Measurements from ENCODE around the gene ONECUT1. TPM values are rescaled to one million over a fixed set of nuclear protein-coding genes. Genes with fewer than 3 reads are reported as not detected.

ONECUT1 gene
- total RNA-seq, 1 experiment from 2014 or later, result 1.3 TPM

DNA sequence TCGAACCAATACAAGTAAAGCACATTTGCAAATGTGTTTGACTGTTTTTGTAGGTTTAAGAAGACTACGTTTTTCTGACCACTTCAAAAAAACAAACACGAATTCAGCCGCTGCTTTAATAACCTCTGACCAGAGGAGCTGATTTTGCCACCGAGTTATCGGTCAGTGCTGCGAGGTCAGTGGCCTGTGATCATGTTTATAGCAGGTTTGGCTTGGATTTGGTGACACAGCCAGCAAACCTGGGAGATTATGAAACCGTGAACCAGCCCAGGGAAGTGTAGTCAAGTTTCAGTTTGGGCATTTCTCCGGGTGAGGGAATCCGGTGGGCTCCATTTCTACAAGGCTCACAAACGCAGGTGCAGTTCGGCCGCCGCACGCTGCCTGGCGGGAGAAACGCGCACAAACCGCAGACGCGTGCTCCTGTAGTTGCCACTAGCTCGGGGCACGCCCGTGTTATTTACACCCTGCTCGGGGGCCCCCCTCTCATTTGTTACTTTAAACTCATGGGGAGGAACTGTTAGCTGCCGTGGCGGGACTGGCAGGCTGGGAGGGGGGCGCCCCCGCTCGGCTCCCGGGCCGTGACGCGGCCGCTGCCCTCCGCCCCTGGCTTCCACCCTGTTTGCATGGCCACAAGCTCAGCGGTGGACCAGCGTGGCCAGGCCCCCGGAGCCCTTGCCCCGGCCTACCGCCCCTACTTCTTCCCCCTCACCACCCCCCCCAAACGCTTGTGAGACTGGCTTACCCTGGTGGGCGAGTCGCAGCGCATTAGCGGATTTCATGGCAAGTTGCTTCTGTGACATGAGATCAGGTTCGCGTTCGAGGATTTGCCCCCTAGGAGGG, 13.6 kb upstream of the ONECUT1 start:
- ATAC-seq (no peak), DNase-seq (ENCODE audit: low read depth, low spot score) (no peak)
- H3K4me3 ChIP-seq (replicated peaks in 1 of 2; ENCODE audit: low read depth in 1 of 2, low read length in 2 of 2), result no peak overlapping the region
- BruUV-seq (replicated peaks), result no TSS peak
- H3K27ac ChIP-seq (ENCODE audit: low read depth, low read length), result no peak overlapping the region
- POLR2A ChIA-PET, result no interaction called here
- H3K27me3 ChIP-seq (ENCODE audit: insufficient read depth, low read length), result 0 out of 2 replicates have a peak, but pooled peaks cover 8% of the 10 kb centered on the region
- no peaks in the 10 kb centered on the region for H3K9me3 ChIP-seq (ENCODE audit: control insufficient read depth in 1 of 2, insufficient read depth in 1 of 2, low read depth in 1 of 2, low read length in 2 of 2)
- TF ChIP-seq SIN3A (IDR thresholded peaks at IDR 0.05; ENCODE audit: low read depth) (no peak), EZH2phosphoT487 (IDR thresholded peaks at IDR 0.05; ENCODE audit: borderline replicate concordance) (no peak), POLR2A (IDR thresholded peaks at IDR 0.05; ENCODE audit: borderline replicate concordance, extremely low read depth, insufficient read depth, insufficient read length) (no peak), RAD21 (IDR thresholded peaks at IDR 0.05; ENCODE audit: low read depth) (no peak), YY1 (IDR thresholded peaks at IDR 0.05; ENCODE audit: extremely low read depth, insufficient replicate concordance, low read depth, low read length) (no peak), POLR2AphosphoS5 (IDR thresholded peaks at IDR 0.05; ENCODE audit: low read depth, low read length) (no peak), EGR1 (IDR thresholded peaks at IDR 0.05; ENCODE audit: low read depth) (no peak), EZH2 (IDR thresholded peaks at IDR 0.05) (no peak), FOSL1 (IDR thresholded peaks at IDR 0.05; ENCODE audit: low read depth) (no peak), ZNF274 (IDR thresholded peaks at IDR 0.05; ENCODE audit: low read depth, low read length) (no peak), TCF7L2 (IDR thresholded peaks at IDR 0.05; ENCODE audit: borderline replicate concordance, extremely low read depth, insufficient read depth, insufficient read length) (no peak), SRF (IDR thresholded peaks at IDR 0.05; ENCODE audit: low read depth) (no peak)
- TF ChIP-seq, protein P1, sequence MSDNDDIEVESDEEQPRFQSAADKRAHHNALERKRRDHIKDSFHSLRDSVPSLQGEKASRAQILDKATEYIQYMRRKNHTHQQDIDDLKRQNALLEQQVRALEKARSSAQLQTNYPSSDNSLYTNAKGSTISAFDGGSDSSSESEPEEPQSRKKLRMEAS (IDR thresholded peaks at IDR 0.05), result no peak
- TF ChIP-seq, protein P2, sequence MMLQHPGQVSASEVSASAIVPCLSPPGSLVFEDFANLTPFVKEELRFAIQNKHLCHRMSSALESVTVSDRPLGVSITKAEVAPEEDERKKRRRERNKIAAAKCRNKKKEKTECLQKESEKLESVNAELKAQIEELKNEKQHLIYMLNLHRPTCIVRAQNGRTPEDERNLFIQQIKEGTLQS (IDR thresholded peaks at IDR 0.05), result no peak
- TF ChIP-seq, protein P3, sequence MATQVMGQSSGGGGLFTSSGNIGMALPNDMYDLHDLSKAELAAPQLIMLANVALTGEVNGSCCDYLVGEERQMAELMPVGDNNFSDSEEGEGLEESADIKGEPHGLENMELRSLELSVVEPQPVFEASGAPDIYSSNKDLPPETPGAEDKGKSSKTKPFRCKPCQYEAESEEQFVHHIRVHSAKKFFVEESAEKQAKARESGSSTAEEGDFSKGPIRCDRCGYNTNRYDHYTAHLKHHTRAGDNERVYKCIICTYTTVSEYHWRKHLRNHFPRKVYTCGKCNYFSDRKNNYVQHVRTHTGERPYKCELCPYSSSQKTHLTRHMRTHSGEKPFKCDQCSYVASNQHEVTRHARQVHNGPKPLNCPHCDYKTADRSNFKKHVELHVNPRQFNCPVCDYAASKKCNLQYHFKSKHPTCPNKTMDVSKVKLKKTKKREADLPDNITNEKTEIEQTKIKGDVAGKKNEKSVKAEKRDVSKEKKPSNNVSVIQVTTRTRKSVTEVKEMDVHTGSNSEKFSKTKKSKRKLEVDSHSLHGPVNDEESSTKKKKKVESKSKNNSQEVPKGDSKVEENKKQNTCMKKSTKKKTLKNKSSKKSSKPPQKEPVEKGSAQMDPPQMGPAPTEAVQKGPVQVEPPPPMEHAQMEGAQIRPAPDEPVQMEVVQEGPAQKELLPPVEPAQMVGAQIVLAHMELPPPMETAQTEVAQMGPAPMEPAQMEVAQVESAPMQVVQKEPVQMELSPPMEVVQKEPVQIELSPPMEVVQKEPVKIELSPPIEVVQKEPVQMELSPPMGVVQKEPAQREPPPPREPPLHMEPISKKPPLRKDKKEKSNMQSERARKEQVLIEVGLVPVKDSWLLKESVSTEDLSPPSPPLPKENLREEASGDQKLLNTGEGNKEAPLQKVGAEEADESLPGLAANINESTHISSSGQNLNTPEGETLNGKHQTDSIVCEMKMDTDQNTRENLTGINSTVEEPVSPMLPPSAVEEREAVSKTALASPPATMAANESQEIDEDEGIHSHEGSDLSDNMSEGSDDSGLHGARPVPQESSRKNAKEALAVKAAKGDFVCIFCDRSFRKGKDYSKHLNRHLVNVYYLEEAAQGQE (IDR thresholded peaks at IDR 0.05; ENCODE audit: low read depth), result no peak
- no peaks in the 10 kb centered on the region for H3K36me3 ChIP-seq (ENCODE audit: control insufficient read depth in 1 of 2, insufficient read depth in 2 of 2, low read length in 2 of 2)
- intact Hi-C loops (cut with micrococcal nuclease), result no loop called here
- H3K9ac ChIP-seq (ENCODE audit: low read length), result no peak overlapping the region
- H4K20me1 ChIP-seq (ENCODE audit: insufficient read depth), result no peaks in the 10 kb centered on the region
- no peak overlapping the region for H2AFZ ChIP-seq (ENCODE audit: low read depth, low read length, poor library complexity, severe bottlenecking)
- H3K79me2 ChIP-seq (ENCODE audit: insufficient read depth, low read length), result no peaks in the 10 kb centered on the region
- RAD21 ChIA-PET (ENCODE audit: low non-redundant PET in 1 of 2, low total read pairs in 2 of 2, uncharacterized antibody in 2 of 2, unreplicated experiment in 2 of 2), result no interaction called here
- no peak overlapping the region for H3K4me2 ChIP-seq (ENCODE audit: low read length)
- CTCF ChIA-PET, result no interaction called here
- no peaks in the 10 kb centered on the region for H3K4me1 ChIP-seq (ENCODE audit: control insufficient read depth in 1 of 2, insufficient read depth in 2 of 2, low read length in 2 of 2)
- no peaks in the 10 kb centered on the region for H3K9me2 ChIP-seq (ENCODE audit: insufficient read depth)

Data from HCT116 (cell line).